Loucy (cell line): ENCODE data around the gene A2M.

ENCODE experiments used
- H2AFZ ChIP-seq: fragments of 200-600 bp; sonication (generic); 2 replicates; pipeline ENCODE4 v1.6.0; 2016; ENCODE audit warnings: antibody characterized with exemption, mild to moderate bottlenecking, low read length, moderate library complexity
- H3F3A ChIP-seq: fragments of 200-600 bp; 2 replicates; pipeline ENCODE4 v1.6.0; 2016; ENCODE audit warnings: antibody characterized with exemption, low read depth, mild to moderate bottlenecking
- H3K27me3 ChIP-seq: fragments of 200-600 bp; sonication (generic); 2 replicates; pipeline ENCODE4 v1.6.1; 2014; ENCODE audit warnings: low read length, mild to moderate bottlenecking; ENCODE audit not compliant: insufficient read depth, poor library complexity, severe bottlenecking
- H3K36me3 ChIP-seq: fragments of 200-600 bp; sonication (generic); 2 replicates; pipeline ENCODE4 v1.6.1; 2016; ENCODE audit warnings: low read length; ENCODE audit not compliant: insufficient read depth
- H3K4me1 ChIP-seq: fragments of 200-600 bp; sonication (generic); 2 replicates; pipeline ENCODE4 v1.5.1; 2014; ENCODE audit warnings: low read length, mild to moderate bottlenecking; ENCODE audit not compliant: insufficient read depth, poor library complexity, severe bottlenecking
- H3K4me2 ChIP-seq: fragments of 200-600 bp; sonication (generic); 2 replicates; pipeline ENCODE4 v1.6.0; 2014; ENCODE audit warnings: antibody characterized with exemption, low read length, low read depth, mild to moderate bottlenecking; ENCODE audit not compliant: poor library complexity, severe bottlenecking
- H3K4me3 ChIP-seq: fragments of 200-600 bp; sonication (generic); 2 replicates; pipeline ENCODE4 v1.5.1; 2014; ENCODE audit warnings: low read length, mild to moderate bottlenecking, mixed read lengths; ENCODE audit not compliant: poor library complexity, severe bottlenecking
- H3K79me2 ChIP-seq: fragments of 200-600 bp; sonication (generic); 2 replicates; pipeline ENCODE4 v1.6.1; 2014; ENCODE audit warnings: low read length; ENCODE audit not compliant: insufficient read depth
- H3K9ac ChIP-seq: fragments of 200-600 bp; sonication (generic); 2 replicates; pipeline ENCODE4 v1.6.0; 2014; ENCODE audit warnings: mild to moderate bottlenecking, low read depth, low read length, moderate library complexity; ENCODE audit not compliant: poor library complexity, severe bottlenecking
- H3K9me2 ChIP-seq: fragments of 200-600 bp; sonication (generic); replicated peaks from 2 replicates; pipeline ENCODE4 v1.6.1; 2016; ENCODE audit warnings: low read depth, low read length, mixed read lengths
- H3K9me3 ChIP-seq: fragments of 200-600 bp; sonication (generic); 2 replicates; pipeline ENCODE4 v1.6.1; 2014; ENCODE audit warnings: mild to moderate bottlenecking, antibody characterized with exemption, low read length, low read depth; ENCODE audit not compliant: insufficient read depth
- H4K20me1 ChIP-seq: fragments of 200-600 bp; sonication (generic); 2 replicates; pipeline ENCODE4 v1.6.0; 2014; ENCODE audit warnings: antibody characterized with exemption, low read length, mild to moderate bottlenecking; ENCODE audit not compliant: insufficient read depth, poor library complexity, severe bottlenecking
- EZH2phosphoT487 ChIP-seq: fragments of 200-600 bp; IDR thresholded peaks from 2 replicates; pipeline ENCODE4 v1.6.1; 2018; ENCODE audit warnings: antibody characterized with exemption, mild to moderate bottlenecking, moderate library complexity, borderline replicate concordance
- TF ChIP-seq, protein P1 (sequence below): fragments of 200-600 bp; sonication (generic); conservative IDR thresholded peaks from 2 replicates; pipeline ENCODE4 v1.5.1; 2014; ENCODE audit warnings: mild to moderate bottlenecking, antibody characterized with exemption, low read length

The A2M gene

DNA sequence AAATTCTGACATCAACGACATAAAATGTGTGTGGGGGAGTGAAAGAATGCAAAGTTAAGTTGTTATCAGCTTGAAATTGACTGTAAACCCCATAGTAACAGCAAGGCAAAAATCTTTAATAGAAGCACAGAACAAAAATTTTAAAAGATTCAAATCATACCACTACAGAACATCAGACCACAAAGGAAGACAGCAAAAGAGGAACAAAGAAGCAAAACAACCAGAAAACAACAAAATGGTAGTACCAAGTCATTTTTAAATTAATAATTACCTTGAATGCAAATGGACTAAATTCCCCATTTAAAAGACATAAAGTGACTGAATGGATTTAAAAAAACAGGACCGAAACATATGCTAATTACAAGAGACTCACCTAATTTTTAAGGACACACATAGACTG is 31.3 kb downstream of the A2M start:
- TF ChIP-seq, protein P1, sequence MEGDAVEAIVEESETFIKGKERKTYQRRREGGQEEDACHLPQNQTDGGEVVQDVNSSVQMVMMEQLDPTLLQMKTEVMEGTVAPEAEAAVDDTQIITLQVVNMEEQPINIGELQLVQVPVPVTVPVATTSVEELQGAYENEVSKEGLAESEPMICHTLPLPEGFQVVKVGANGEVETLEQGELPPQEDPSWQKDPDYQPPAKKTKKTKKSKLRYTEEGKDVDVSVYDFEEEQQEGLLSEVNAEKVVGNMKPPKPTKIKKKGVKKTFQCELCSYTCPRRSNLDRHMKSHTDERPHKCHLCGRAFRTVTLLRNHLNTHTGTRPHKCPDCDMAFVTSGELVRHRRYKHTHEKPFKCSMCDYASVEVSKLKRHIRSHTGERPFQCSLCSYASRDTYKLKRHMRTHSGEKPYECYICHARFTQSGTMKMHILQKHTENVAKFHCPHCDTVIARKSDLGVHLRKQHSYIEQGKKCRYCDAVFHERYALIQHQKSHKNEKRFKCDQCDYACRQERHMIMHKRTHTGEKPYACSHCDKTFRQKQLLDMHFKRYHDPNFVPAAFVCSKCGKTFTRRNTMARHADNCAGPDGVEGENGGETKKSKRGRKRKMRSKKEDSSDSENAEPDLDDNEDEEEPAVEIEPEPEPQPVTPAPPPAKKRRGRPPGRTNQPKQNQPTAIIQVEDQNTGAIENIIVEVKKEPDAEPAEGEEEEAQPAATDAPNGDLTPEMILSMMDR = no peak
- TF ChIP-seq EZH2phosphoT487 = no peak
- H3K36me3 ChIP-seq = no peaks in the 10 kb centered on the region
- no peaks in the 10 kb centered on the region for H3F3A ChIP-seq
- H3K4me1 ChIP-seq = no peaks in the 10 kb centered on the region
- no peaks in the 10 kb centered on the region for H3K79me2 ChIP-seq
- H2AFZ ChIP-seq = no peak overlapping the region
- H3K4me3 ChIP-seq = no peak overlapping the region
- no peak overlapping the region for H3K9ac ChIP-seq
- H4K20me1 ChIP-seq = no peaks in the 10 kb centered on the region
- no peak overlapping the region for H3K4me2 ChIP-seq
- H3K9me2 ChIP-seq = no peaks in the 10 kb centered on the region
- peaks cover 5% of the 10 kb centered on the region; the same call in 1 of the 2 replicates for H3K9me3 ChIP-seq
- H3K27me3 ChIP-seq = no peaks in the 10 kb centered on the region

GRCh38 chr12:9083793-9084192 is 31.9 kb downstream of the A2M start:
- no peaks in the 10 kb centered on the region for H4K20me1 ChIP-seq
- no peak overlapping the region for H3K9ac ChIP-seq
- no peak overlapping the region for H3K4me3 ChIP-seq
- H3K27me3 ChIP-seq = no peaks in the 10 kb centered on the region
- H3K9me2 ChIP-seq = no peaks in the 10 kb centered on the region
- H3K4me1 ChIP-seq = no peaks in the 10 kb centered on the region
- TF ChIP-seq, protein P1 = no peak
- TF ChIP-seq EZH2phosphoT487 = no peak
- no peak overlapping the region for H2AFZ ChIP-seq
- no peak overlapping the region for H3K4me2 ChIP-seq
- no peaks in the 10 kb centered on the region for H3K79me2 ChIP-seq
- no peaks in the 10 kb centered on the region for H3F3A ChIP-seq
- H3K9me3 ChIP-seq = peaks cover 5% of the 10 kb centered on the region; the same call in 1 of the 2 replicates
- no peaks in the 10 kb centered on the region for H3K36me3 ChIP-seq

GRCh38 chr12:9081667-9082427 is 33.9 kb downstream of the A2M start:
- Histone ChIP-seq H3K4me3 (no peak overlapping the region), H3K36me3 (no peaks in the 10 kb centered on the region), H3K4me1 (no peaks in the 10 kb centered on the region), H3K79me2 (no peaks in the 10 kb centered on the region), H3K27me3 (no peaks in the 10 kb centered on the region), H3F3A (no peaks in the 10 kb centered on the region), H4K20me1 (no peaks in the 10 kb centered on the region), H3K9ac (no peak overlapping the region), H3K4me2 (no peak overlapping the region), H2AFZ (no peak overlapping the region), H3K9me3 (peaks cover 5% of the 10 kb centered on the region; the same call in 1 of the 2 replicates), H3K9me2 (no peaks in the 10 kb centered on the region)
- TF ChIP-seq, protein P1 = no peak
- no peak for TF ChIP-seq EZH2phosphoT487
